HG03139 (cell line): Measurements from ENCODE around the gene HLA-F.
A peak's percentile ranks its signal among the peaks of the same experiment; 100 is the strongest.

Experiments
- ATAC-seq: cut with Tn5 transposase; IDR thresholded peaks from one replicate; pipeline ENCODE4 v1.9.1; 2021; ENCODE audit not compliant: unreplicated experiment

Gene HLA-F

DNA sequence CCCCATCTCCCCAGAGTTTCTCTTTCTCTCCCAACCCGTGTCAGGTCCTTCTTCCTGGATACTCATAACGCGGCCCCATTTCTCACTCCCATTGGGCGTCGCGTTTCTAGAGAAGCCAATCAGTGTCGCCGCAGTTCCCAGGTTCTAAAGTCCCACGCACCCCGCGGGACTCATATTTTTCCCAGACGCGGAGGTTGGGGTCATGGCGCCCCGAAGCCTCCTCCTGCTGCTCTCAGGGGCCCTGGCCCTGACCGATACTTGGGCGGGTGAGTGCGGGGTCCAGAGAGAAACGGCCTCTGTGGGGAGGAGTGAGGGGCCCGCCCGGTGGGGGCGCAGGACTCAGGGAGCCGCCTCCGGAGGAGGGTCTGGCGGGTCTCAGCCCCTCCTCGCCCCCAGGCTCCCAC, at the start of gene HLA-F:
Gene HLA-F (plus strand): TSS at position 173 of the 404 bp plus-strand sequence. CDS start 30 bp downstream, at position 203.
- ATAC-seq = peak; percentile 84

DNA sequence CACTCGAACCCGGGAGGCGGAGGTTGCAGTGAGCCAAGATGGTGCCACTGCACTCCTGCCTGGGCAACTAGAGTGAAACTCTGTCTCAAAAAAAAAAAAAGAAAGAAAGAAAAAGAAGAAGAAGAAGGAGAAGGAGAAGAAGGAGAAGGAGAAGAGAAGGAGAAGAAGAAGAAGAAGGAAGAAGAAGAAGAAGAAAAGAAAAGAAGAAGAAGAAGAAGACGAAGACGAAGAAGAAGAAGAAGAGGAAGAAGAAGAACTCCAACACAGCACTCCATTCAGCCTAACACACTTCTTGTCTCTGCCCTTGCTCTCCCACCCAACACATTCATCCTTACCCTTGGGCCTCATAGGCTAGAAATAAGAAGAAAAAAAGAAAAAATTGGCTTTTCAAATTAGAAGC, 49.2 kb upstream of the HLA-F start:
- no peak for ATAC-seq

DNA sequence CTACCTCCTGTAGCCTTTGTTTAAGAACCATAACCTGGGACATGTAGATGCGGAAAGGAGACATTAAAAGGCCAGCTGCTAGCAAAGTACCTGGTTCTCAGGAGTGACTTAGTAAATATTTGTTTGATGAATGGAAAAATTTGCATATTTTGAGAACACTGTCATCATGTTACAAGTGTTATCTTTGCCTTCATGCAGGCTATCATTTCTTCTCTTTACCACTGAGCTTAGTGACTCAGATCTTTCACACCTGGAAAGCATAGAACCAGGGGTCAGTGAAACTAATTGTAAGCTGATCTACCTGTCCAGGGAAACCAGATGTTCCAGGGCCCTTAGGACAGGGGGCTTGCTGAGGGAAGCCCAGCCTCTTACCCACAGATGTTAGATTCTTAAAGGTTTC, 47.7 kb upstream of the HLA-F start:
- ATAC-seq = no peak

DNA sequence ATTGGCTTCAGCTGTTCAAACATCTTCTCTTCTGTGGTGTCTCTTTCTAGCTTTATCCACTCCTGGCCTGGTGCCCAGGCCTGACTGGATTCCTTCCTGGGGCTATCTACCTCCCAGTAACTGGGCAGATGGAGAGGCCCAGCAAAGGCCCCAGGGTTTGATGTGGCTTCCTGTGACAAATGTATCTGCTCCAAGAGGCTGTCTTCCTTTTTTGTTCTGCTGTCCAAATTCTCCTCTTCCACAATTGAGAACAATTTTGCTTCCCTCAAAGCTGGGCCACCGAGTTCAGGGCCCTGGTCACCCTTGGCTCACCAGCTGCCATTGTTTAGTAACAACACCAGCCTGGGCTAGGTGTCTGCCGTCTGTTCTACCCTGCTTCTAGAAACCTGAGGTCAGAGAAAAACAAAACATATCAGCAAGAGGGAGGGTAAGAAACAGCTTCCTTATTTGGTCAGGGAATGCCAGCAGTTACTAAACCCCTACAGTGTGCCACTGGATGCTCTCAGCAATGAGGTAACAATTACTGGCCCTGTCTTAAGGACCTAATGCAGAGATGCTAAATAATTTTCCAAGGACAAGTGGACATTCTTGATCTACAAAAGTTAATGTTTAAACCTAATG, 46.1 kb upstream of the HLA-F start:
- ATAC-seq = no peak

DNA sequence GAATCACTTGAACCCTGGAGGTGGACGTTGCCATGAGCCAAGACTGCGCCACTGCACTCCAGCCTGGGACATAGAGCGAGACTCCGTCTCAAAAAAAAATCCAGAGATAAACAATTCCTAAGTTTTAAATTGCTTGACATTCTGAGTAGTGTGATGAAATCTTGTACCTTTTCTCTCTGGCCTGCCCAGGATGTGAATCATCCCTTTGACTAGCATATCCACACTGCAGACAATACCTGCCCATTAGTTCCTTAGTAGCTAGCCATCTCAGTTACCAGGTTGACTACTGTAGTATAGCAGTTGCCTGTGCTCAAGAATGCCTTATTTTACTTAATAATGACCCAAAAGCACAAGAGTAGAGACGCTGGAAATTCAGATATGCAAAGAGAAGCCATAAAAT, 45.1 kb upstream of the HLA-F start:
- ATAC-seq = no peak

DNA sequence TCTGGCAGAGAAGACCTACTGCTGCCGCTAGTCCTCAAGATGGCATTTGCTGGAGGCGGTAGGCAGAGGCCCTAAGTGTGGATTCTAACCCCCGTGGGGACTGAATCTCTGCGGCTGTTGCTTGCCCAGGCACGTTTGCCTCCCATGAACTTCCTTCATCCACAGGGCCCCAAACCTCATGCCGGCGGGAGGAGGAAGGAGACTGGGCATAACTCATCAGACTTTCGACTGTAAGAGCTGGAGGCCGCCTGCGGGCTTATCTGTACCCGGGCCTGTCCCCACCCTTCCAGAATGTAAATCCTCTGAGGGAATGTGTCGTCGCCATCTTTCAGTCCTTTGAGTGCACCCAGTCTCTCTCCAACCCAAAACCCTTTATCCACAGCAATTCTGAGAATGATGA, 43.3 kb upstream of the HLA-F start:
- no peak for ATAC-seq

DNA sequence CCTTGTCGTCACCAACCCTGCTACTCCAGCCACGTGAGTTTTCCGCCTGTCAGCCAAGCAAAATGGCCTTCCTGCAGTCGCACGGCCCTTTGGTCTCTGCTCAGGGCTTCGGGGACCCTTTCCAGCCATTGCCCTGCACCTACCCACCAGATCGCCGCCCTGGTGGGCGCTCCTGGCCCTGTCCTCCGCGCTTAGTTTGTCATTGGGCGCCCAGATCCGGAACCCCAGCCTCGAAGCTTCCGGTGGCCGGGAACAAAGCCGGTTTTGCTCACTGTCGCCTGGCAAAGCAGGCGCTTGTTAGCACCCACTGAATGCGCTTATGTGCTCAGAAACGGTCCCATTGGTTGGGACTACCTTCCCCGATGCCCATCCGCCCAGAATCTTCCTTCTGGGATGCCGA, 42.8 kb upstream of the HLA-F start:
- ATAC-seq = no peak

DNA sequence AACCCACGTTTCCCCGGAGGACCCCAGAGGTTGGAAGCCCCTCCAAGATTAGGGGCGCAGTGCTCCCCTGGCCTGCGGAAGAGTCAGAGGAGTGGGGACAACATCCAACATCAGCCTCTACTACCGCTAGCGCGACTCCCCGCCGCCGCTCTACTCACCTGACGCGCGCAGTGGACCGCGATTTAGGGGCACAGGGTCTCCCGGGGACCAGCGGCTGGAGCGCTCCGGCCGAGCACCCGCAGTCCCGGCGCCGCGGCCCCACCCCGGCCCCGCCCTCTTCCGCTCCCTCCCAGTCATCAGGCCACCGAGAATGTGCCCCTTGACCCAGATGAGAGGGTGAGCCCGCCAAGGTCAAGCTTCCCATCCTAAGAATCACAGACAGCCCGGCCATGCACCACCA, 42.3 kb upstream of the HLA-F start, which contains the start of gene ZFP57:
Gene ZFP57 (minus strand): TSS at position 249 of the 400 bp plus-strand sequence. CDS start 4,149 bp downstream, outside the sequence.
- no peak for ATAC-seq

DNA sequence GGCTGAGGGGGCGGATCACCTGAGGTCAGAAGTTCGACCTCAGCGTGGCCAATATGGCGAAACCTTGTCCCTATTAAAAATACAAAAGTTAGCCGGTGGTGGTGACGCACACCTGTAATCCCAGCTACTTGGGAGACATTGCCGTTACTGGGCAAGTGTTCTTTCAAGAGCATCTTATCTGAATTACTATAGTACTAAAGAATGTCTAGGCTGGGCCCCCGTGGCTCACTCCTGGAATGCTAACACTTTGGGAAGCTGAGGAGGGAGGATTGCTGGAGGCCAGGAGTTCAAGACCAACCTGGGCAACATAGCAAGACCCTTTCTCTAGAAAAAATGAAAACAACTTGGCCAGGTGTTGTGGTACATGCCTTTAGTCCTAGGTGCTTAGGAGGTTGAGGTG, 41.4 kb upstream of the HLA-F start:
- no peak for ATAC-seq

DNA sequence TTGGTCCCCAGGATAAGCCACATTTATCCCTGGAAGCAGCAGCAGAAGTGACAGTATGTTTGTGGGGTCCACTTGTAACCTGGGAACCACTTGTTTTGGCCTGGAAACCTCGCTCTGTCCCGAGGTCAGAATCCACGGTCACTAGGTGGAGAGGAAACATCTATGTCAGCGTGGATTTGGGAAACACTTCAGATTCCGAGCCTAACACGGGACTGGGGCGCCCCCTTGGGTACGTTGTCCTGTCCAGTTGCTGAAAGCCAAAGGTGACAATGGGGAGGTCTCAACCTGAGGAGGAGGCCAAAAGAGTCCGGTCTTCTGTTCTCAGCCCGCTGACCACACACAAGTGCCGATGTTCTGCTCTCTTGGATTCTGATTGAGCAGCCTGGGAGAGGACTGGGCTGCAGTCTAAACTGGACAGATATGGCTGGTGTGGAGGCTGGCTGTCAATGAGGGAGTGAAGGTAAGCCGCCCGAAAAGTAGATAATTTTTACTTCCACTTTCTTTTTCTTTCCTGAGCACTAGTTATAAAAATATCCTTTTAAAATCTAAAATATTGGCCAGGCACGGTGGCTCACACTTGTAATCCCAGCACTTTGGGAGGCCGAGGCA, 37.4 kb upstream of the HLA-F start:
- no peak for ATAC-seq

DNA sequence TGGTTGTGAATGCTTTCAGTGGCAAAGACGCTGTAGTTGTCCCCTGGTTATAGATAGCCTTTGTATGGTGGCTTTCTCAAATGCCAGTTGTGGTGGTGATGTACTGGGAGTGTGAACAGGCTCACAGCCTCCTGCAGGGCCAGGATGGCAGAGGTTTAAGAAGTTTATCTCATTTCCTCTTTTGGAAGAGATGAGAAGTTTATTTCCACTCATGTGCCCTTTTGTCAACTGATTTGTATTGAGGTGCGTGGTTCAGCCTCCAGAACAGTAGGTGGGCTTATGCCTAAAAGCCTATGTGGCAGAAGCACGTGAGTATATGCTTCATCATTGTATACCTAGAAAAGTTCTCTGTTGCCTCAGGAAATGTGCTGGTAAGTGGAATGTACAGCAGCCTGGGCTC, 28.6 kb upstream of the HLA-F start:
- ATAC-seq = no peak

DNA sequence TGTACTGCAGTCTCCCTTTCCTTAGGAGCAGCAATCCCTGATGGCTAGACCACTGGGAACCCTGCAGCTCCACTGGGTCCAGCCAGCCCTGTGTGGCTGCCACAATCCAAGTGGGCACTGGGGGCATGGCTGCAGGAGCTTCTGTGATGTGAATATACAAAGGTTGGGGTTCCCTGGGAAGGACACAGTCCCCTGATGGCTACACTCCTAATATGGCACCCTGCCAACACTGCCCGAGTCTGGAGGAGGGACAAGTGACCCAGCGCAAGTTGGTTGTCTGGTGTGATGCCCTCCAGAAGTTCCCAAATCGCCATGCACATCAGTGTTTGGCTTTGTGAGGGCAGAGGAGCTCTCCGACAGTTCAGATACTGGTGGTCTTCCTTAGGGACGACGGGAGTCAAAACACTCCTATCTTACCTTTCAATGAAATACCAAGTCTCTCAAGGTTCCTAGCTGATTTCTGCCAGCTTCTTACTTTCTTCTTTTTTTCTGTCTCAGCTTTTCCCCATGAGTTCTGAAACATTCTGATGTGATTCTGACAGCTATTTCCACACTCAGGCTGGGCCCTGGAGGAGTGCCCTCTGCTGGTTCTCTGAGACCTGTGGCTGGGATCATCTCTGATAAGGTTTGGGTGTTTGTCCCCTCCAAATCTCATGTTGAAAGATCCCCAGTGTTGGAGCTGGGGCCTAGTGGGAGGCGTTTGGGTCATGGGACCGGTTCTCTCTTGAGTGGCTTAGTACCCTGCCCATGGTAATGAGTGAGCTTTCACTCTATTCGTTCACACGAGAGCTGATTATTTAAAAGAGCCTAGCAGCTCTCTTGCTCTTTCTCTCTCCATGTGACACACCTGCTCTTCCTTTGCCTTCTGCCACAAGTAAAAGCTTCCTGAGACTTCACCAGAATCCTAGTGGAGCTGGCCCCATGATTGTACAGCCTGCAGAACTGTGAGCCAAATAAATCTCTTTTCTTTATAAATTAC, 26.8 kb upstream of the HLA-F start:
- ATAC-seq = no peak

DNA sequence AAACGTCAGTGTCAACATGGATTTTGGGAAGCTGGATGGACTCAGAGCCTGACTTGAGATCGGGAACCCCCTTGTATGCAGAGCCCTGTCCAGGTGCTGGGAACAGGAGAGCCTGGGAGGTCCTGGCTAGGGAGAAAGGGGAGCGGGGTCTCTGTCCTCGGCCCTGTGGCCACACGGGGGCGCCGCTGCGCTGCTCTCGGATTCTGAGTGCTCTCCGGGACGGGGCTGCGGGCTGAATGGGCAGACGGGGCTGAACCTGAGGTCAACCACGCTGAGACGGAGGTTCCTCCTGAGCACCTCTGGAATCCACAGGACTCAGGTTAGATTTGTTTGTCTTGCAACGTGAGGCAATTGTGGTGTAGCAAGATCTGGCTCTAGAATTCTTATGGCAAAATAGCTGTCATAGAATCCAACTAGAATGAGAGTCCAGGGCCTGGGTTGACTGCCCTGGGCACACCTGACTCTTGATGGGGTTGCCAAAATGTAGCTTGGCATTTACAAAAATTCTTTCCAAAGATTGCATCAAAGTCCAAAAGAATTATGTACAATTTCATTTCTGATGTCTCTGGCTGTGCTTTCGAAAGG, 20.6 kb upstream of the HLA-F start:
- no peak for ATAC-seq

DNA sequence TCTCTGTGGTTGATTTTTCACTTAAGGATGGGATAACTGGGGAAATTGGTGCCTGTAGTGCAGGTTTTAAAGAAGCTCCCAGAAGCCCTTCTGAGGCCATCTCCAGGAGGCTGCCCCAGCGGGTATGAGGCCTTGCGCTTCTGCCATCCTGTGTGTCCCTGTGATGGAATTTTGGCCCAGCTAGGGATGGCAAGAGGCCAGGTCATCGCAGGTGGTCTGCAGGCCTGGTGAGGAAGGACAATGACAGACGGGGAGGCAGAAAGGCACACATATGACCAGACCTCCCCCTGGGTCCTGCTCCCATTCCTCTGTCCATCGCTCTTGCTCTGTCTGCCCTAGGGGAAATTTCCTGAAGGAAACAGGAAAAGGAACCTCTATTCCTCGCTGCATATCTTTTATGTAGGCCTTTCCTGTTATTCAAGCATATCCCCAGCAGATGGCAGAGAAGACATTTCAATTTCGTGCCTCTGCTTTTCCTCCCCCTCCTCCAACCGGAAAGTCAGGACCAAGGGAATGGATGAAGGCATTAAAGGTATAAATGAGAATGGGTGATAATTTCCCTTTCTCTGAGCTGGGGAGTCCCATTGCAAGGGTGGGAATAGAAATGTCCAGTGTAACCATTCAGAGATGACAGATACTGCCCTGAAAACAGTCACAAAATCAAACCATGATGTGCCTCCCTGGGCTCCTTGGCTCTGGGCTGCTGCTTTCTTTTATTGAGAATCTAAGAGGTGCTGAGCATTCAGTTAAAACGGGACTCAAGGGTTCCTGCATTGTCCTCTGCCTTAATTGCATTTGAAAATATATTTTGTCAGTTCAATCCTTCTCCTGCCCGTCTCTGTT, 17.6 kb upstream of the HLA-F start:
- no peak for ATAC-seq

DNA sequence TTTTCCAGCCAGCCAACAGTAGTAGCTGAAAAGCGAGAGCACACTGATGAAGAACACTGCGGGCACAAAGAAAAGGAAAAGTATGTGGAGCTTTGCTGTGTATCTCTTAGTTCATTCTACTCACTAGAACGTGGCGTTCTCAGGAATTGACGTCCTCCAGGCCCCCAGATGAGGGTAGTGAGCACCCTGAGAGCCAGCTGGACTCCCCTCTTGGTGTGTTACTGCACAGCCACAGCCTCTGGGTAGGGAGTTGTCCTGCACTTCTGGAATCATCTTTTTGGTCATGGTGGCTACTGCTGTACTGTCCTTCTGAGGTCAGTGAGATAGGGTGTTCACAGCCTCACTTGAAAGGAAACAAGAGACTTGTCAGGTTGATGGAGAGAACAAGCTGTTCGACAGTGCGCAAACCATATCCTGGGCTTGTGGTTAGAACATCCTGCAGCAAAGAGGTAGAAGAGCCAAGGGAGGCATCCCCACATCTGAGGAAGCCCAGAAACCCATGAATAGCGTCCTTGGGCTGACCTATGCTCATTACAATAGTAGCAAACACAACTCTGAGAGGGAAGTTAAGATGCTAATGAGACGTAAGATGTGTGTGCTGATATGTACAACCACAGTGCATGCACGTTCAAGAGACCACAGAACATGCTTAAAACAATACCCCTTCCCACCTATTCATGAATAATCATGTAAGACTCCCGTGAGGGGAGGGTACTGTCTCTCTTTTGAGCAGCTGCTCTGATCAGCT, 14.6 kb upstream of the HLA-F start:
- no peak for ATAC-seq

DNA sequence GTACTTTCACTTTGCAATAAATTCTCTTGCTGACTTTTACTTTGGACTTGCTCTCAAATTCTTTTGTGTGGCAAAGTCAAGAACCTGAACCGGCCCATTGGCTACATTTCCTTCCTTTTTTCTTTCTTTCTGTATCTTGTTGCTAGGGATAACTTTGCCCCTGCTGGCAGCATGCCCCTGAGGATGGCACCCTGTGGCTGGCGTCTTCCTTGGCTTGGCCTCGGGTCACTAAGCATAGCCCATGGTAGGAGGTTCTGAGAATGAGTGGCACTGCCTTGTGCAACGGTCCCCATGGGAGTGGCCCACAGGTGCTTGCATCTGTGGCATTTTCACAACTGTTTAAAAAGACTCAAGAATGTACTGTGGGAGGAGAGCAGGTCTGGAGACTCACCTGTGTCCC, 14.0 kb upstream of the HLA-F start:
- ATAC-seq = no peak

DNA sequence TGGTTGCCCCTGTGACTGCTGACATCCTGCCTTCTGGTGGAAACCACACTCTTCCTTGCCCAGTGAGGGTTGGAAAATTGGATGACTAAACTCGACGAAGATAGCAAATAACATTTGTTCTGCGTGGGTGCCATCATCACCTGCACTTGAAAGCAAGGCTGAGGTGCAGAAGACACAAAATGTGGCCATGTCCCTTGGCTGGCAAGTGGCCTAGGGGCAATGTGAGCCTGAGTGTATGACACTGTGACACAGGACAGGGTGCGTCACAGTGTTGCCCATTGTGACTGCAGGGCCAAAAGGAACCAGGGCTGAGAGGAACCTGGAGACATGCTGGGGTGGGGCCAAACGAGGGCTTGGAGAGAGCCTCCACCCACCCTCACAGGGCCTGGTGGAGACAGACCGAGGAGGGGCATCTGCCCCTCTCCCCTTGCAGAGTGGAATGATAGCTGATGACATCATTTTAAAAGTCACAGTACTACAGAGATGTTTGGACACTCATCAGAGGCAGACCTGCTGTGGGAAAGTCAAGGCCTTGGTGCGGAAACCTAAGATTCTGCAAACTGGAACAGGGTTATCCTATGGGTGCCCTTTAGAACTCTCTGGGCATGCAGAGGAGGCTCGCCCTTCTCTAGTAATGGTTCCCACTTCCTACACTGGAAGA, 12.8 kb upstream of the HLA-F start:
- no peak for ATAC-seq

DNA sequence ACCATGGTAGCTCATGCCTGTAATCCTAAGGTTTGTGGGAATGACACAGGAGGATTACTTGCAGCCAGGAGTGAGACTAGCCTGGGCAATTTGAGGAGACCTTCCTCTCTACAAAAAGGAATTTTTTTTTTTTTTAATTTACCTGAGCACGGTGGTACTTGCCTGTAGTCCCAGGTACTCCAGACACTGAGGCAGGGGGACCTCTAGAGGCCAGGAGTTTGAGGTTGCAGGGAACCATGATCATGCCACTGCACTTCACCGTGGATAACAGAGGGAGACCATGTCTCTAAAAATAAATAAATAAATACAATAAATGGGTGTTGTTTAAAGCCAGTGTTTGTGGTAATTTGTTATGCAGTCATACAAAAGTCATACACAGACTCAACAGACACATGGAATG, 2.4 kb upstream of the HLA-F start:
- ATAC-seq = no peak
